Measurements from ENCODE around the gene NUTM1. TPM values are rescaled to one million over a fixed set of nuclear protein-coding genes. Genes with fewer than 3 reads are reported as not detected.

The NUTM1 gene
- total and polyA plus RNA-seq, 10 donors, result 0.03 TPM; not detected in 9

DNA sequence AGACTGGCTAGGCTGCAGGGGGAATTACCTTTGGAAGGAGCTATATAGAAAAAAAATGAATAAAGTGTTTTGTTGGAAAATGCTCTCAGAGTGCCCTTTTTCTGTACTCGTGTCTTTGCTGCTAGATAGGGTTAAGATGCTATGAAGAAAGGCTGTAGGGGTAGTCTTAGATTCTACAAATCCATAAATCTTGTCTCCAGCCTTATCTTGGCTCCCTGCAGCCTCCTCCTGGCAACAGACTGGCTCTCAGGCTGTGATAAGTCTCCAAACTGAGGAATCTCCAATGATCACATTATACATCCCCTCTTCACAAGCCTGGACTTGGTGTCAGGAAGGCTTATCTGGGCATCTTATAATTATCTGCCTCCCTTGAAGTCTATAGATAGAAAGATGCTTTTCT lies 14.5 kb downstream of the NUTM1 start:
- DNase-seq, result no peak
- Histone ChIP-seq H3K36me3 (peaks cover 0 to 91% (median 41%) of the 10 kb centered on the region in 6 donors), H3K4me3 (no peak overlapping the region), H3K27ac (no peak overlapping the region), H3K4me1 (no peaks in the 10 kb centered on the region), H3K27me3 (replicated peaks in 1 of 7) (no peaks in the 10 kb centered on the region), H3K9me3 (no peaks in the 10 kb centered on the region)
- intact Hi-C loops (cut with DNase I; ENCODE audit: low total_unique reads), result no loop called here
- WGBS, 5 donors, result 92 to 96% (median 95%) methylated on average over 1 of the region's 1 CpG
- TF ChIP-seq, protein P1, sequence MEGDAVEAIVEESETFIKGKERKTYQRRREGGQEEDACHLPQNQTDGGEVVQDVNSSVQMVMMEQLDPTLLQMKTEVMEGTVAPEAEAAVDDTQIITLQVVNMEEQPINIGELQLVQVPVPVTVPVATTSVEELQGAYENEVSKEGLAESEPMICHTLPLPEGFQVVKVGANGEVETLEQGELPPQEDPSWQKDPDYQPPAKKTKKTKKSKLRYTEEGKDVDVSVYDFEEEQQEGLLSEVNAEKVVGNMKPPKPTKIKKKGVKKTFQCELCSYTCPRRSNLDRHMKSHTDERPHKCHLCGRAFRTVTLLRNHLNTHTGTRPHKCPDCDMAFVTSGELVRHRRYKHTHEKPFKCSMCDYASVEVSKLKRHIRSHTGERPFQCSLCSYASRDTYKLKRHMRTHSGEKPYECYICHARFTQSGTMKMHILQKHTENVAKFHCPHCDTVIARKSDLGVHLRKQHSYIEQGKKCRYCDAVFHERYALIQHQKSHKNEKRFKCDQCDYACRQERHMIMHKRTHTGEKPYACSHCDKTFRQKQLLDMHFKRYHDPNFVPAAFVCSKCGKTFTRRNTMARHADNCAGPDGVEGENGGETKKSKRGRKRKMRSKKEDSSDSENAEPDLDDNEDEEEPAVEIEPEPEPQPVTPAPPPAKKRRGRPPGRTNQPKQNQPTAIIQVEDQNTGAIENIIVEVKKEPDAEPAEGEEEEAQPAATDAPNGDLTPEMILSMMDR (IDR thresholded peaks at IDR 0.05 in 8 of 11, conservative IDR thresholded peaks at IDR 0.05 in 3 of 11), result no peak
- TF ChIP-seq POLR2AphosphoS5 (IDR thresholded peaks at IDR 0.05) (no peak), POLR2A (IDR thresholded peaks at IDR 0.05) (no peak)

DNA sequence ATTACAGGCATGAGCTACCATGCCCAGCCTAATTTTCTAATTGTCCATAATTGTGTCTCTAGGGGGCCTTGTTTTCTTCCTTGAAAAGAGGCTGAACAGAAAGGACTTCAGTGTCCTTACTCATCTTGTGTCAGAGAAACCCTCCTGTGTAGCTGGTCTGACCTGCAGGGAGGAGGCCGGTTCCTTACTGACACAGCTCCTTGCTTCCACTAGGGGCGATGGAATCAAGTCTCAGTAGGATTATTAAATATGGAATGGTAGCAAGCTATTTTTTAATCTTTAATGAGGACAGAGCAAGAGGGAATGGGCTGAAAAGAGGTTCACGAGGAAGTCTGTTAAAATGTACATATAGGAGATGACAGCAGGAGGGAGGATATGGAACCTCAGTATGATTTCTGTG lies 15.3 kb downstream of the NUTM1 start:
- no peak for DNase-seq
- intact Hi-C loops (cut with DNase I; ENCODE audit: low total_unique reads), result no loop called here

DNA sequence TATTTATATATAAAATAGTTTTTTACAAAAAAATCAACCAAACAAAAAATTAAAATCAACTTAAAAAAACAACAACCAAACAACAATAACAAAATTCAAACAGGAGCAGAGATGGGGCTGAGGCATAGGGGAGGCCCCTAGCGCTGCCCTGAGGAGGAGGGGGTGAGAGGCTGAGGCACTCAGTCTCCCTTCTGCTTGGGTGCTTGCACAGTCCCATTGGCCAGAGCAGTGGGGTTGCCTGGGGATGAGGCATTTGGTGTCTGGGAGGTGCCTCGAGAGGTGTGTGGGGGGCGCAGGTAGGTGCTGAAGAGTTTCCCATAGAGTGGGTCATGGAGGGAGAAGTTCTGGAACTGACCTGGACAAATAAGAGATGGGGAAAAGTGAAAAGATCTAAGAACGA lies 15.8 kb downstream of the NUTM1 start:
- Histone ChIP-seq H3K27me3 (replicated peaks in 1 of 7) (no peaks in the 10 kb centered on the region), H3K4me1 (peaks cover 0 to 7% (median 0%) of the 10 kb centered on the region in 6 donors), H3K4me3 (no peak overlapping the region), H3K9me3 (no peaks in the 10 kb centered on the region), H3K36me3 (peaks cover 0 to 100% (median 43%) of the 10 kb centered on the region in 6 donors), H3K27ac (no peak overlapping the region)
- TF ChIP-seq POLR2AphosphoS5 (IDR thresholded peaks at IDR 0.05) (no peak), POLR2A (IDR thresholded peaks at IDR 0.05) (no peak)
- TF ChIP-seq, protein P1 (IDR thresholded peaks at IDR 0.05 in 8 of 11, conservative IDR thresholded peaks at IDR 0.05 in 3 of 11), result no peak
- no peak for DNase-seq
- intact Hi-C loops (cut with DNase I; ENCODE audit: low total_unique reads), result no loop called here
- WGBS, 5 donors, result 92 to 97% (median 96%) methylated on average over 4 of the region's 4 CpGs

More for the DNA sequence above, 15.3 kb downstream of the NUTM1 start:
- no peaks in the 10 kb centered on the region for H3K9me3 ChIP-seq
- peaks cover 0 to 98% (median 43%) of the 10 kb centered on the region in 6 donors for H3K36me3 ChIP-seq
- TF ChIP-seq, protein P1 (IDR thresholded peaks at IDR 0.05 in 8 of 11, conservative IDR thresholded peaks at IDR 0.05 in 3 of 11), result no peak
- TF ChIP-seq POLR2A (IDR thresholded peaks at IDR 0.05) (no peak), POLR2AphosphoS5 (IDR thresholded peaks at IDR 0.05) (no peak)
- H3K4me3 ChIP-seq, result no peak overlapping the region
- no peak overlapping the region for H3K27ac ChIP-seq
- 80 to 95% (median 87%) methylated on average over 3 of the region's 3 CpGs for WGBS, 5 donors
- no peaks in the 10 kb centered on the region for H3K27me3 ChIP-seq (replicated peaks in 1 of 7)
- H3K4me1 ChIP-seq, result peaks cover 0 to 5% (median 0%) of the 10 kb centered on the region in 6 donors

DNA sequence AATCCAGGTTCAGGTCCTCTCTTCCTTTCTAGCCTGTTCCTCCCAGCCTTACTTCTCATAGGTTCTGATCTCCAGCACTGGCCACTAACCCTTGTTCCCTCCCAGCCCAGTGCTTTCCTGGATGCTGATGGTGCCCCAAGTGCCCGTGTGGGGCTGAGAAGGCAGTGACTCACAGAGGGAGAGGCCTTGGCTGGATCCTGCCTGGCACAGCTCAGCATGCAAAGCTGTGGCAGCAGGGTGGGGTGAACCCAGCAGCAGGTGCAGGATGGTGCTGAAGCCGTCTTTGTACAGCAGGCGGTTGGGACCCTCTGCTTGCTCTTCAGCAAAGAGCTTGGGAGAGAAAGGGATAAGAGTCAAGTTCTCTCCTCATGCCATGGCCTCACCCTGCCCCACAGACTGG lies 16.3 kb downstream of the NUTM1 start:
- Histone ChIP-seq H3K36me3 (peaks cover 0 to 98% (median 43%) of the 10 kb centered on the region in 6 donors), H3K27ac (no peak overlapping the region), H3K9me3 (no peaks in the 10 kb centered on the region), H3K4me1 (peaks cover 0 to 8% (median 0%) of the 10 kb centered on the region in 6 donors), H3K27me3 (replicated peaks in 1 of 7) (no peaks in the 10 kb centered on the region), H3K4me3 (no peak overlapping the region)
- no peak for DNase-seq
- WGBS, 5 donors, result 74 to 85% (median 81%) methylated on average over 3 of the region's 3 CpGs
- intact Hi-C loops (cut with DNase I; ENCODE audit: low total_unique reads), result no loop called here
- no peak for TF ChIP-seq POLR2A (IDR thresholded peaks at IDR 0.05)
- TF ChIP-seq, protein P1 (IDR thresholded peaks at IDR 0.05 in 8 of 11, conservative IDR thresholded peaks at IDR 0.05 in 3 of 11), result no peak
- no peak for TF ChIP-seq POLR2AphosphoS5 (IDR thresholded peaks at IDR 0.05)

All from spleen (tissue), 11 donors.